Activated T-cell treated with anti-CD3 and anti-CD28 coated beads for 48 hours (primary cell): ENCODE results near the gene UNC13B.
"Not testable (repeated sequence)": the region's sequence is repeated elsewhere in the genome, so short reads cannot be mapped to it uniquely, and the experiment has no call there.

Experiments
- DNase-seq: peaks from one replicate; pipeline ENCODE4 v3.0.0-alpha.2; 2020; ENCODE audit warnings: low read depth

Gene UNC13B

GRCh38 chr9:35161713-35162604, at the start of gene UNC13B:
TSS of gene UNC13B (plus strand) at chr9:35162009. CDS start at chr9:35162284, 275 bp downstream.
- peak; percentile 71 for DNase-seq

- DNase-seq: no peak
Observed at GRCh38 chr9:35112257-35113020, 49.4 kb upstream of the UNC13B start.

- peak; percentile 44 for DNase-seq
Observed at GRCh38 chr9:35114113-35114839, 47.5 kb upstream of the UNC13B start.

GRCh38 chr9:35114840-35115628, 46.8 kb upstream of the UNC13B start:
- peak; percentile 17 for DNase-seq

GRCh38 chr9:35115680-35116538, 45.9 kb upstream of the UNC13B start, which contains the start of gene ATOSB:
TSS of gene ATOSB (minus strand) at chr9:35115862. CDS start at chr9:35108274, 7,588 bp downstream.
- peak; percentile 91 for DNase-seq

GRCh38 chr9:35116539-35116897, 45.3 kb upstream of the UNC13B start:
- DNase-seq: no peak

- peak; percentile 74 for DNase-seq
Observed at GRCh38 chr9:35116898-35117551, 44.8 kb upstream of the UNC13B start.

GRCh38 chr9:35134920-35135319, 26.9 kb upstream of the UNC13B start:
- no peak for DNase-seq

- no peak for DNase-seq
Observed at GRCh38 chr9:35135988-35136387, 25.8 kb upstream of the UNC13B start.

GRCh38 chr9:35136866-35137265, 24.9 kb upstream of the UNC13B start:
- DNase-seq: no peak

- DNase-seq: no peak
Observed at GRCh38 chr9:35140093-35140492, 21.7 kb upstream of the UNC13B start.

- DNase-seq: no peak
Observed at GRCh38 chr9:35142037-35142436, 19.8 kb upstream of the UNC13B start.

- DNase-seq: not testable (repeated sequence)
Observed at GRCh38 chr9:35147941-35148563, 13.8 kb upstream of the UNC13B start.

- DNase-seq: no peak
Observed at GRCh38 chr9:35152926-35153325, 8.9 kb upstream of the UNC13B start.

- no peak for DNase-seq
Observed at GRCh38 chr9:35156781-35157180, 5.0 kb upstream of the UNC13B start.

GRCh38 chr9:35157836-35158235, 4.0 kb upstream of the UNC13B start:
- DNase-seq: not testable (repeated sequence)

GRCh38 chr9:35158501-35159280, 3.1 kb upstream of the UNC13B start:
- no peak for DNase-seq

GRCh38 chr9:35162605-35163315, 951 bp downstream of the UNC13B start:
- DNase-seq: no peak
